T1000 (cell line): ENCODE results near the gene RCAN2.

Experiments
- DNase-seq: peaks from one replicate; lab custom pipeline; 2025; ENCODE audit warnings: mixed read lengths; lab: John Stamatoyannopoulos, UW

Gene RCAN2

DNA sequence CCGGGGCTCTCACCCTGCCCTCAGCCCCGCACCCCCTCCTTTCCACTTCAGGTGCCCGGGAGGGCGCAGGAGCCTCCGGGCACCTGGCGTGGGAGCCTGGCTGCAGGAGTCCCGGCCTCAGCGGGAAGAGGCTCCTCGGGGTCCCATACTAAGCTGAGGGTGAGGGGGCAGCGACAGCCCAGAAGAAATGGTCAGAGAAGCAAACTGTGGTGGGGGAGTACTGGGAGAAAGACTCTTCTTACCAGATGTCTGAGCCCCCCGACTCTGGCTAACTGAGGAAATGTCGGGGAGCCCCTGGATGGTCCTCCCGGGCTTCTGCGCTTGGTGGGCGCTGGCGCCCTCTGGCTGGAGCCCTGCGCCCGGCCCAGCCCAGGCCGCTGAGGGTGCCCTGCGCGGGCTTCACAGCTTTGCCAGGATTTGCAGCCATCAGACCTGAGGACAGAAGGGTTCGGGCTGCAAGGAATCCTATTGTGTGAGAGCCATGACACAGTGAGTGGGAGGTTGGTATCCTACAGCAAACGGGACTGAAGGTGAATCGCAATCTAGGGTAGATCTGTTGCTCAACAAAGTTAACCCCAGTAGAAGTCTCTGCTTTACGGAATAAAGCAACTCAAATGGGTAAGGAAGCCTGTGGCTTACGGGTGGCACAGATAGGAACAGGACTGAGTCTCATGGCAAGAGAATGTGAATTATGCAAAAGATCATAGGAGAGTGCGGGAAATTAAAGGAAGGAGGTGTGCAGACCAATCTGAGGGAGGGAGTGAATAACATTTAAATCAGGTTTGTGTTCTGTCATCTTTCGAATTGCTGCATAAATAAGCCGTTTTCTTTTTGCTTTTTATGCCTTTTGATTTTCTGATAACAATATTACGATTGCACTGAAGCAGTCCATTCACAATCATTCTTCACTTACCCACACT, 639 bp upstream of the RCAN2 start:
- no peak for DNase-seq

DNA sequence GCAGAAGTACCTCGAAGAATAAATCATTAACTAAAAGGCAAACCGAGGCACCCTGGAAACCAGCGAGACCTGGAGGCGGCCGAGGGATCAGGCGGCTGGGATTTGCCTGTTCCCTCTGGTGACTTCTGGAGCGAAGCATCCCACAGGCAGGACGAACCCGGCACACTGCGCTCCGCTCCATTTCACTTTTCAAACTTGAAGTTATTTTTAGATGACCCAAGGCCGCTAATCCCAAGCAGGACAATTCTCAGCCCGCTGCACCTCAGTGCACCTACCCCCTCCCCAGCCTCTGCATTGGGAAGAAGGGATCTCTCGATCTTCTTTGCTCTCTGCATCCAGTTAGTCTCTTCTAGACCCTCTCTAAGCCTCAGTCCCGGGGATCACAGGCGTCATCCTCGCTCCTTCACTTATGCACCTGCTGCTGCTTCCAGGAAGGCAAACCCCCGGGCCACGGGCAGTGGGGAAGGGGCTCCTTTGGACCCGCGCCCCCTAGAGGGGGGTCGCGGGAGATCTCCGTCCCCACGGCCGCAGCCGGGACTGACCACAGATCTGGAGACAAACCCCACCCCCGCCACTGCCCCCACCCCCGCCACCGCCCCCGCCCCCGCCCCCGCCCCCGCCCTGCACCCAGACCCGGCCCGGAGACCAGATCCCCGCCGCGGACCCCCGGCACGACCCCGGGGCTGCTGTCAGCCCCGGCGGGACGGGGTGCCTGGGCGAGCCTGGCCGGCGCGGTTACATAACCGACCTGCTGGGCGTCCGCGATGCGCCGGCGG, 636 bp downstream of the RCAN2 start:
- DNase-seq, result no peak

DNA sequence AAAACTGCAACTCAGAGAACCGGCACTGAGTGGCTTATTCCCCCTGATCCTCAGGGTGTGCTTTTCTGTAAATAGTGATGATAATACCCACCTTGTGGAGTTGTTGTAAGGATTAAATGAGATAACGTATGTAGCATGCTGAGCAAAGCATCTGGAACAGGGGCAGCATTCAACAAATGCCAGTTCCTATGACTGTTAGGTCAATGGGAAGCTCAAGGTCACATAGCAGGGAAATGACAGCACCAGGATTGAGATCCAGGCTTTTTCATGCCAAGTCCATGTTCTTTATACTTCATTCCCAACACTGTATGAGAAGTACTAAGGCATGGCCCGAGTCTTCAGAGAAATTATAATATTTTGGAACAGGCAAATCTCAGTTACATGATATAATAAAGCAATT, 5.1 kb downstream of the RCAN2 start:
- no peak for DNase-seq

DNA sequence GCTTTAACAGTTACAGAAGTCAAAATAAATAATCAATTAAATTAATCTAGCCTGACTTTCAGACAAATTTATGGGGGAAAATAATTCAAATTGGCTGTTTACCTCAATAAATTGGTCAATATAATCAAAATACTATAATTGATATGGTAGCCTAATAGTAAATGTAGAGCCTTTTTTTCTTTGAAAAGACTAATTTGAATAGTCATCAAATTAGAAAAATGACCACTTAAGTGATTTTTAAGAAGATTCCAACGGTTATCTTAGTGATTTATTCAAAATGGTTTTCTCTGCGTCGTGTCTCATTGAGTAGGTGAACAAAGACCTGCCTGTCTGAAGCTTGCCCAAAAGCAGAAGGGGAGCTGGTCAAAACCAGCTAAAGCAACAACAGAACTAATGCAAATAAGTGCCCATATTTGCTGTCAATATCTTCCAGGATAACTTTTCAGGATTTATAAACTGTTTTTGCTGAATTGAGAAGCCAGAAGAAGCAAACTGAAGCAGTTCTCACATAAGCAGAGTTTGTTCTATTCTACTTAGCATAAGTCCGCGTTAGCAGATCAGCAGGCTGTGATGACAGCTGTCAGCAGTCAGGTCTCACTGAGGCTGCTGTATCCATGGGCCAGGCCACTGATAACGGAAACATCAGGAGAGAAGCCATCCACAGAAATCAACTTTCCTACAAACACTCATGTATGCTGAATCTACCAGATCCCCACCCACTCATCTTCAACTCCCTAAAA, 7.0 kb downstream of the RCAN2 start:
- DNase-seq, result no peak

DNA sequence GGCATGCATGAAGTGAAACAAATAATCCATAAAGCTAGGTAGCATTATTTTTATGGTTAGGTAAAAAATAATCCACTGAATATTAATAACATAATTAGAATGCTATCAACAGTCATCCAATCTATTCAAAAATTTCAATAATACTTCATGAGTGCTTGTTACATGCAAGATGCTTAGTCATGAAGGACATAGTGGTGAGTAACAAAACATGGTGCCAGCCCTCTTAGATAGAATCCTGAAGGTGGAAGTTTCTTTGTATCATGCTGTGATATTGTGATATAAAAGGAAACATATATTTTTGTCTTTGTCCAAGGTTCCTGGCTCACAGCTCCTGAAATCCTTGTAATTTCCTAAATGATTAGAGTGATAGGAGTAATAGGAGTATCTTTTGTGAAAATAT, 14.9 kb downstream of the RCAN2 start:
- no peak for DNase-seq

DNA sequence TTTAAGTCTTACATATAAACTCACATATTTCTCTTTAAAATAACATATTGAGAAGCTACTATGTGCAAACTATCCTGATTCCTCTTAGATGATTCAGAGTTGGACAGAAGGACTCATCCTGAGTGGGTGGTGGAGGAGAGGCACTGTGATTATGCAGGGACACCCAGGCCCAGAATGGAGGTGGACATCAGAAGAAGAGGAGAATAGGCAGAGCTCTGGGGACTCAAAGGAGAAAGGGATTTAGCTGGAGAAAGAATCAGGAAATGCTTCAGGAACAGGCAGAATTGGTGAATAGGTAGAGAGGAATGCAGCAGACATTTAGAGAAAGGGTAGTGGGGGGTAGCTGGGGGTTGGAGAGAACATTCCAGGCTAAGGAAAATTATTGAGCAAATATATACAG, 17.4 kb downstream of the RCAN2 start:
- no peak for DNase-seq

DNA sequence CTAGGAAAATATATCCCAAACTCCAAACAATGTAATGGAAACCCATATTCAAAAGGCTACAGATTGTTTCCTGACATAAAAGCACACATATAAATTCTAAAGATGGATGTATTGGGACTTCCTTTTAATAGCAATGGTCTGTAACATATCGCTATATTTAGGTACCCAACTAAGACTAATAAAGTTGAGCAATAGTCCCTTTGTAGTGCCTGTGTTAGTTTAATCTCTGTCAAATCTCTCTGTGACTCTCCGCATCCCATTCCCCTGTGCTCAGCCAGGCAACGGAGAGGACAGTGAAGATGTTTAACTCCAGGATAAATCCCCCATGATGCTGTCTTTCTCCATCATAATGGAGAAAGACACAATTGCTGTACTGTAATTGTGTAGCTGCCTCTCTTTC, 19.0 kb downstream of the RCAN2 start:
- DNase-seq, result no peak

DNA sequence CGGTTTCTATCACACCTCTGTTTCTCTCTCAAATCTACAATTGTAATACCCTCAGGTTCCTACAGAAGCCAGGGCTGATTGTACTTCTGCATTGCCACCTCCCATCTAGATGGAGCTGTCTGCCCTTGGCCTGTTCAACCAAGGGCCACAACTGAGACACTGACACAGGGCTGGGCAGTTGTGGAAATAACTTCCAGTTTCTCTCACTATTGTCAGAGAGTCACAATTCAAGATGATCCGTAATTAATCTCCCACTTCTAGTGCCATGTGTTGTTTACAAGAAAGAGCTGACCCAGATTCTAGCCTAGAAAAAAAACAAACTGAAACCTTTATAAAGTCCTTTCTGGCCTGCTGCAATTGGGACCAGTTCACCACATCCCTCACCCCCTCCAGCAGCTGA, 22.2 kb downstream of the RCAN2 start:
- DNase-seq, result no peak

DNA sequence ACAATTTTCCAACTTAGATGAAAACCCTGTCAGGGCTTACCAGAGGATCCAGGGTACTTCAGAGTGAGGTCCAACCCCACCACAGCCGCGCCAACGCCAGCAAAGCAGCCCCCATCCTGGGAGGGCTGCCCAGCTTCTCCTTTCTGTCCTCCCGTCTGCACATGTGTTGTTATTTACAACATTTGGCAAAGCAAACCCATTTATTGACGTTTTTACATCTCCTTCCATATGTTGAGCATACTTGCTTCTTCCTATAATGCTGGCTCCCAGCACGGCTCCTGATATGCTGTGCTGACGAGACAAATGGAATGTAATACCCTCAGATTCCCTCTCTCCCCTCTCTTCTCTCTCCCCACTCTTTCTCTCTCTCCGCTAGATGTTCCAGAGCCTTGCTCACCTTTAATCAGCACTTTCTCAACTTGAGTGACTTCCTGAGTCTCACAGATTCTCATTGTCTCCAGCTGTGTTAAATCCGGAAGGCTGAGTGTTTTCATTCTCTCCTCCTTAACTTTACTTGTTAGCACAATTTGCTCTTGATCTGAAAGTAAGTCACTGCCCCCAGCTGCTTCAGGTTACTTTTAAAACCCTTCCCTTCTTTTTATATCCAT, 22.7 kb downstream of the RCAN2 start:
- DNase-seq, result no peak

DNA sequence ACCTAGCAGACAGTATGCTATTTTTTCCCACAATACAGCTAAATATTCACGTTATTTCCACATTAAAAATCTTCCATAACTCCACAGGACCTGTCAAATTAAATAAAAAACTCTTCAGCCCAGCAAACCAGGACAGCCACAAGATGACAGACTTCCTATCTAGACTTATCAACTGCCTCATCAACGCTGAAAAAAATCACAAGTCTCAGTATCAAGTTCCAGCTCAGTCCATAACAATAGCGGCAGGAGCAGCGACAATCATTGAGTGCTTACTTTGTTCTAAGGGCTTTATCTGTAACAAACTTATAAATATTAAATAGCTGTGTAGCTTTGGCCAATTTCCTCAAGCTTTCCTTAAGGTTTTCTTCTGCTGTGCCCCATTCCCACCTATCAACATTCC, 24.7 kb downstream of the RCAN2 start:
- DNase-seq, result no peak

DNA sequence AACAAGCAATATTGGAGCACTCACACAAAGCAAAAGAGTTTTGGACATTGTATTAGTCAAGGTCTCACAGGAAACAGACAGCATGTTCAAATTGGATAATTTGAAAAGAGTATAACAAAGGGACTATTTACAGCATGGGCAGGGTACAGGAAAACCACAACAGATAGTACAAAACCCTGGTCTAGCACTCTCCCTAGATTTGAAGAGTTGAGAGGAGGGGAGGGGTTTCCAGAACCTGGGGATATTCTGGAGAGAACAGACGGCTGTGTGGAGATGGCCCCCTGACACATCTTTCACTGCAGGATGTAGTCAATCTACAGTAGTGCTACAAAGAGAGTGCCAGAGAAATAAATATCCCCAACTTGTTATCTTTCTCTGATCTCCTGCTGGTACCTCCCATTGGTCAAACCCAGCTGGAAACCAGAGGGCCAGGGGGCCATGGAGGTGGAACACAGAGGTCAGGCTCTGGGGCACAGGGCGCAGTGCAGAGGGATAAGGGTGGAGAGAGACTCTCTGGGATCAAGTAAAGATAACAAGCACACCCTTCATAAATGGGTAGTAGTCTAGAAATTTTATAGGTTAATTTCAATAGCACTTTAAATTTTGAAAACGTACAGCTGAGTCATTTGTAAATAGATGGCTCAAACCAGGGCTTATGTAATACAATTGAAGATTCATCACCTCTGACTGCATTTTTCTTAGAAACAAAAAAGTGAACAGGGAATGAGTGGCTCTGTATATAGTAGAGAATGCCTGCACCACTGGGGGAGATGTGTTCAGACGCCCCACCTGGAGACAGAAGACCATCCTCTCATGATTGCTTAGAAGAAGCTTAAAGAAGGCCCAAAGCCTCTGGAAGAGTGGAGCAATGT, 25.7 kb downstream of the RCAN2 start:
- DNase-seq, result no peak

DNA sequence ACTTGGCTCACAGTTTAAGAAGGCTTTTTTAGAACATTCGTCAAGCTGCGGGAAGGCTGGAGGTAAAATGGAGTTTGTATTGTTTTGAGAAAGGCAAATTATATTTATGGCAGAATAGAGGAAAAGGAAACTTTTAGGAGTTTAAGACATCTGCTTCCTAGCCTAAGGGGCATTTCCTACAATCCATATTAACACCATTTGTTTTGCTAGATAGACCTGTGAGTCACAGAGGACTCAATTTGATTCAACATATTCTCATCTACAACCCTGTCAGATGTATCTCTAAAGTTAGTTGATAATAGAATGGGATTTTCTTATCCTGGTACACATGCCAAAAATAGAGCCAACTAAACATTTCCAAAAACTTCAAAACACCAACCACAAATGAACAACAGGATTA, 35.0 kb downstream of the RCAN2 start:
- DNase-seq, result no peak

DNA sequence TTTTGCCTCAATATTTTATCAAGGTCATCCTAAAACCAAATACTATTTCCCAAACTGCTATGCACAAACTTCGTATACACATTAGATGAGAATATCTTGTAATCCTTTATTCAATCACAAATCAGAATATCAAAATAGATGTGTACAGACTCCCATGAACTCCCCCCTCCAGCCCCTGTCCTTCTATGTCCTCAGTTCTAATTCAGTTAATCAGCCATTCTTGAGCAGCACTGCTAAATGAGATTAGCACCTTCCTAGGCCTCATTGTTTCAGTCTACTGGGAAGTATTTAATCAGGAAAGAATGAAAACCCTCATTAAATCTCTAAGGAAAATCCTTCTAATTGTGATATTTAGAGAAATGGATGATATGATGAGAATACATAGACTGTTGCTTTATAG, 36.6 kb downstream of the RCAN2 start:
- DNase-seq, result no peak

DNA sequence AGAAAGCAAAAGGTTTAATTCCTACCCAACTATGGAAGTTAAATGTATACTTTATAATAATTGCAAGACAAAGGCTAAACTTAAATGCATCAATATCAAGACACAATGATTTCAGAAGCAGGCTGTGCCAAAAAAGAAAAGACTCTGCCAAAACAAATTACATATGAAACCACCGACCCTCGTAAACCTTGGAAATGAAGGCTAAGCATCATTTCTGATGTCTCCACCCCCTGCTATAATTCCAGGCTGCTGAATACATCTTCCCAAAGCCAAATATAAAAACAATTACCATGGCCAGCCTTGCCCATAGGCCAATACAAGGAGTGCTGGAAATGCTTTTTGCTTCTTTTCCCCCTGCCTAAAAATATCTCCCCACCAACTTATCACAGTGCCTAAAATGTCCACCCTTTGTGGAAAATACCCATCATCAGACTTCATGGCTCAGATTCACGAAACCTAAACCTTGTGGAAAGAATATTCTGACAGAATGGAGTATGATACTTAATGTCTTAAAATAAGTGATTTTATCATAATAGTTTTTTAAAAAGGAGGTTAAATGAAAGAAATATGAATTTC, 37.4 kb downstream of the RCAN2 start:
- no peak for DNase-seq

DNA sequence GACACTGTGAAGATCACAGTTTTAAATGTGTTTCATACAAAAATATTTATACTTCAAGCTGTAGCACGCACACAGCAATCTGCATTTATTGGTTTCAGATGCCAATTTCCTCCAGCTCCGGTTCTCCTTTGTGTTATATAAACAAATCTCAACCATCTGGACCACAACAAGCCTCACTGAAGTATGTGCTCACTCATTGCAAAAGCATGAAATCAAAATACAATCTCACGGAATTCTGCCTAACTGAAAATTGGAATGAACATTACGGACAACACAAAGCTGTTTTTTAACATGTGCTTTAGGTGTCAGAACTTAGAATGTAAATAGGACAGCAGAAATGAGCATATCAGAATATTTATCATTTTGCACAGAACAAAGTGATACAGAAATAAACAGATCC, 38.0 kb downstream of the RCAN2 start:
- DNase-seq, result no peak

DNA sequence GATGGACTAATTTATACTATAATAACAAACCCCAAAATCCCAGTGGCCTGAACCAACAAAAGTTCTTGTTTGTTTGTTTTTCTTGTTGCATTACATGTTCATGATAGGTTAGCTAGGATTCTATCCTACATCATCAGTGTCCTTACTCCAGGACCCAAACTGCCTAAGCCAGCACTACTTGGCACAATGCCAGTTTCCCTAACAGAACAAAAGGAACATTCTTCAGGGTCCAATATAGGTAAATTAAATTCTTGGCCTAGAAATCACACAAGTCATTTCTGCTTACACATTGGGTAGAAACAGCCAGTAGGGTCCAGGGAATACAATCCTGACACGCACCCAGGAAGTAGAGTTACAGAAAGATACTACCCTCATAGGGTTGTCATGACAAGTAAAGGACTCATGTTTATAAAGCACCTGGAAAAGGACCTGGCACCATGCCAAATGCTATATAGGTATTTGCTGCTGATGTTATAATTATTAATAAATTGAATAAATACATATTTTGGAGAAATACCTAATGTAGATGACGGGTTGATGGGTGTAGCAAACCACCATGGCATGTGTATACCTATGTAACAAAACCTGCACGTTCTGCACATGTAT, 38.8 kb downstream of the RCAN2 start:
- no peak for DNase-seq

DNA sequence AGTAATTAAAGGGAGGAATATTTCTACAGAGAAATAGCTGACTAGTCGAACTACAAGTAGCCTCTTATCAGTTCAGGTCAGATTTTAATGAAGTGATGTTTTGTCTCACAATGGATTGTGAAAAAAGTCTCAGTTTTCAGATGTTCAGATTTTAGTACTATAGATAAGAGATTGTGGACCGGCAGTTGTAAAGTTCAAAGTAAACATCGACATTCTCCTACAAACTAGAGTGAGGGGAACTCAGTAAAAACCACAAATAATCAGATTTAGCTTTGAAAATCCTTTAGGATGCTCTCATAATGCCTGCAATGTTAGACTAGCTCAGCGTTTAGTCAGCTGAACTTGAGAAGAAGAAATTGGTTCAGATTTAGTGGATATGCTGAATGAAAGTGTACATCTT, 39.9 kb downstream of the RCAN2 start:
- DNase-seq, result no peak

DNA sequence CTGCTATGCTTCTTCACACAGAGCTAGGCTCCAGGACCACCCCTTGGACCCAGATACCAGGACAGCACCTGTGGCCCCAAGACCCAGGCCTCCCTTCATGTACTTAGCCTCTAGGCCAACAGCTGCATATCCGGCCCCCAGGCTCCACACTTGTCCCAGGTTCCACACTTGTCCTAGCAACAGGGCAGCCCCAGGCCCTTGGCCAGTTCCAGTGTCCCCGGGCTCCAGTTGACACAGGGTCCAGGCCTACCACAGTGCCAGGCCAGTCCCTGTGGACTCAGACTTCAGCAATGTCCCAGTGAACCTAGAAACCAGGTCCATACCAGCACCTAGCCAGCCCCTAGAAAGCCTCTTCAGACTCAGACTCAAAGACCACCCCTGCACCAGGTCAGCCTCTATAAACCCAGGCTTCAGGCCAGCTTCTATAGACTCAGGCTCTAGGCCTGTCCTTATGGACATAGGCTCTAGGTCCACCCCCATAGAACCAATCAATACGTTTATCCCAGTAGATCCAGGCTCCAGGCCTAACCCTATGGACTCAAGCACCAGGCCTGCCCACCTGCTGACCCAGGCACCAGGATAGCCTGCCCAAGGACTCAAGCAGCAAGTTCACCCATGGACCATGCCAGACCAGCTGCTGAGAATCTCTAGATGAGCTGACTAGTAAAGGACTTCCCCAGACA, 46.3 kb downstream of the RCAN2 start:
- DNase-seq, result no peak

DNA sequence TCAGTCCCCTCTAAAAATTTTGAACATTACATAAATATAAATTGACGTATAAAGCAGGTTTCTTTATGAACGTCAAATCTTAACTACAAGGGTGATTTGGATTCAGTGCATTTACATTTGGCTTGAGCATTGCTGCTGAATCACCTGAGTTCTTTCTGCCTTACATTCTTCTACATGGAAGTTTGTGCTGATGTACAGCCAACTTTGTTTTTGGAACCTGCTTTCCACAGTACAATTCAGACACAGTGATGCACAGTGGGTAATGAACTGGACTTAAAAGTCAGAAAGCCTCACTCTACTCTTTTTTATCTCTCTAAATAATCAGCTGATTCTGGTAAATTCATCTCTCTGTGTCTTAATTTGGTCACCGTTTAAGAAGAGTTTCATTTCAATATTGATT, 47.6 kb downstream of the RCAN2 start:
- DNase-seq, result no peak

DNA sequence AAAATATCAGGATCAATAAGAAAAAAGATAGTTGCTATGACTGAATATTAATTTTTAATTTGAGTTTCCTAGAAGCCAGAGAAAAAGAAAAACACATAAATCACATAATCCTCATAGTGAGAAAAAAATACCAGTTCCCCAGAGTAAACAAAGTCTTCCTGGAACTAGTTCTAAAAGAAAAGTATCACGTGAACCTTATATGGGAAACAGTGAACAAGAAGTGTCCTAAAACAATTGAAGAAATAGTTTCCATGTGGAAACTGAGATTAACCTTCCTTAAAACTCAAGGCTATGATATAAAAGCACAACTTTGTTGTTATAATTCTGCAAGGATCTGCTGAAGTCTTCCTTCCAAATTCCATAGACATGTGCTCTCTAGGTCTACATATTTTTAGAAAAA, 50.6 kb downstream of the RCAN2 start:
- DNase-seq, result no peak
